Measurements from ENCODE around the gene PRSS16.
A peak's percentile ranks its signal among the peaks of the same experiment; 100 is the strongest.
"Not testable (repeated sequence)": the region's sequence is repeated elsewhere in the genome, so short reads cannot be mapped to it uniquely, and the experiment has no call there.

The PRSS16 gene

DNA sequence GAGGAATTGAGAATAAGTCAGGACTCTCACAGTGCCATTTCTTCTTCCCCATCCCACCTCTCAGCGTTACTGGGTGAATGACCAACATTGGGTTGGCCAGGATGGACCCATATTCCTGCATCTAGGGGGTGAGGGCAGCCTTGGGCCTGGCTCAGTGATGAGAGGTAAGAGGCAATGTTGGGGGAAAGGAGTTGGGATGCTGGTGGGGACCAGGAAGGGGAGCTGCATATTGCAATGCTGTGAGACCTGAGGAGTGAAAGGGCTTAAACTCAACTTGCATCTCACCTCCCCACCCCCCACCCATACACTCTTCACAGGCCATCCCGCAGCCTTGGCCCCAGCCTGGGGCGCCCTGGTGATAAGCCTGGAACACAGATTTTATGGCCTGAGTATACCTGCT, 1.3 kb downstream of the PRSS16 start:
- no peak for DNase-seq

DNA sequence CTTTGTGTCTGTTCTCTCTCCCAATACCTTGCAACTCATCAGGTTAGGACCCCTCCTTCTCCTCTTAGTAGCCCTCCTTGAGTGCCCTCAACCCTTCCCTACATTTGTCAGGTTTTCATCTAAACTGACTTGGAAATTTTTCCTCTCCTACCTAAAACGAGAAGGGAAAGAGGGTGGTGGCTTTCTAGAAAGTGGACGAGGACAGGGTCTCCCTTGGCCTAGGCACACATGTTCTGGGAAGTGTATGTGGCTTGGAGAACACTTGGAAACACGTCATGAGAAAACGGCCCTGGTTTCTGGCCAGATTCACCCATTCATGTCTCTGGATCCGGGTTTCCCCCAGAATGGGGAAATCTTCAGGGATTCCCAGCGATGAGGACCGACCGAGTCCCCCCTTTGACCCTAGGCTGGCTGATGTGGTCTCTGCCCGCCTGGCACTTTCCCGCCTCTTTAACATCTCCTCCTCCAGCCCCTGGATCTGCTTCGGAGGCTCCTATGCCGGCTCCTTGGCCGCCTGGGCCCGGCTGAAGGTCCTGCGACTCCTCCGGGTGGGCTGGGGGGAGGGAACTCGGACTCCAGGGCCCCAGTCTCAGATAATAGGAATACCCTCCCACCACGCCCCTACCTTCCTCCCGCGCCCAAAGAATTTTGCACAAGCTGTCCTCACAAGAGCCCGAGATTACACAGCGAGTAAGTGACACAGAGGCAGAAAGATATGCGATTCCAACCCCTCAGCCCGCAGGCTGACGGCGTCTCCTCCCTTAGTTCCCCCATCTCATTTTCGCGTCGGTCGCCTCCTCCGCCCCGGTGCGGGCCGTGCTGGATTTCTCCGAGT, 3.0 kb downstream of the PRSS16 start:
- DNase-seq: no peak

DNA sequence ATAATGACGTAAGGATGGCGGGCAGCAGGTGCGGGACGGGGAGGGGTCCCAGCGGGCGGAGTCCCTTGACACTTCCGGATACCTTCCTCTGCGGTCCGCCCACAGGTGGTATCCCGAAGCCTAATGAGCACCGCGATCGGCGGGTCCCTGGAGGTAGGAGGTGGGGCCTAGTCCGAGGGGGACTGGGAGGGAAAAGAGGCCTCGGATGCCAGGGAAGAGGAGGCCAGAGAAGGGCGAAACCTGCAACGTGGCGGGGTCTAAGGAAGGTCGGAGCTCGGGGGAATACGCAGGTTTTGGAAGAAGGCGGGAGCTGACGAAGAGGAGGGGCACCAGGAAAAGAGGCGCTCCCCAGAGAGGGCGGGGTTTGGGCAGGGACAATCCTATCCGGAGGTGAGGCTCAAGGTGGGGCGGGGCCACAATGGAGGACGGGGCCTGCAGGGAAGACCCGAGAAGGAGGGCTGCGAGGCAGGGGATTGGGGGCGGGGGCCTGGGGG, 3.7 kb downstream of the PRSS16 start:
- peak; percentile 81 to 86 for DNase-seq

DNA sequence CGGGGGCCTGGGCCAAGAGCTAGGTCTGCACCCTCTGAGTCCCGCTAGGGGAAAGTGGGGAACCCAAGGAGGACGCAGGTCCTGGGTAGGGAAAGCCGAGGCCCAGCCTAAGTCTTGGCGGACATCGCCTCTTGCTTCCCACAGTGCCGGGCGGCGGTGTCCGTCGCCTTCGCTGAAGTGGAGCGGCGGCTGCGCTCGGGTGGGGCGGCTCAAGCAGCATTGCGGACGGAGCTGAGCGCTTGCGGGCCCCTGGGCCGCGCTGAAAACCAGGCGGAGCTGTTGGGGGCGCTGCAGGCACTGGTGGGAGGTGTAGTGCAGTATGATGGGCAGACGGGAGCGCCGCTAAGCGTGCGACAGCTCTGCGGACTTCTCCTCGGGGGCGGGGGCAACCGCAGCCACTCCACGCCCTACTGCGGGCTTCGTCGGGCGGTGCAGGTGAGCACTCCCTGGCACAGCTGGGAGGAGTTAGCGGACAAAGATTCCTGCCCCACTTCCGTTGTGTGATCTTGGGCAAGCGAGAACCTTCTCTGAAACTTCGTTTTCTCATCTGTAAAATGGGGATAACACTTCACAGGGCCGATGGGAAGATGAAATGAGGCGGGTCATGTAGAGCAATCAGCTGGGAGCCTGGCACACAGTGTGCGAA, 4.2 kb downstream of the PRSS16 start:
- peak; percentile 70 to 76 for DNase-seq

DNA sequence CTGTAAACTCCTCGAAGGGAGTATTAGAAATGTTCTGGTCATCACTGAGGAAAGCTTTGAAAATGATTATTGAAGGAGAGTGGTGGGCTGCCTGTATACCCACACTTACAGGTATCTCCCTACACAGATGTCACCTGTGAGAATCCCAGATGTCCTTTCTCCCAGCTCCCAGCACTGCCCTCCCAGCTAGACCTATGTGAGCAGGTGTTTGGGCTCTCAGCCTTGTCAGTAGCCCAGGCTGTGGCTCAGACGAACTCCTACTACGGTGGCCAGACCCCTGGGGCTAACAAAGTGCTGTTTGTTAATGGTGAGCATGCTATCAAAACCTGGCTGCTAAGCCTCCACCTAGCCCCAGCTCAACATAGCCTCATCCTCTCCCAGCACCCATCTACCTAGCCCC, 7.1 kb downstream of the PRSS16 start:
- DNase-seq: no peak

DNA sequence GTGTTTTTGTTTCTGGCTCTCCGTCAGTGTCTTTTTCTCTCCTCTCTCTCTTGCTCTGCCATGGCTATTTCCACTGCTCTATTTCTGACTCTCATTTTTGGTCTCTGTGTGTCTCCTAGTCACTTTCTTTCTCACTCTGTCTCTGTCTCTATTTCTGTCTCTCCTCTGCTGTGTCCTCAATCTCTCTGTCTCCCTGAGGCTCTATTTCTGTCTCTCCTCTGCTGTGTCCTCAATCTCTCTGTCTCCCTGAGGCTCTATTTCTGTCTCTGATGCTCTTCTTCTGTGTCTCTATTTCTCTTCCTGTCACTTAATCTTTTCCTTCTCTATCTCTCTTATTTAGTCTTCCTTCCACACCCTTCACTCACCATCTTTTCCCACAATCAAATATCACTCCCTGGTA, 8.4 kb downstream of the PRSS16 start:
- no peak for DNase-seq

DNA sequence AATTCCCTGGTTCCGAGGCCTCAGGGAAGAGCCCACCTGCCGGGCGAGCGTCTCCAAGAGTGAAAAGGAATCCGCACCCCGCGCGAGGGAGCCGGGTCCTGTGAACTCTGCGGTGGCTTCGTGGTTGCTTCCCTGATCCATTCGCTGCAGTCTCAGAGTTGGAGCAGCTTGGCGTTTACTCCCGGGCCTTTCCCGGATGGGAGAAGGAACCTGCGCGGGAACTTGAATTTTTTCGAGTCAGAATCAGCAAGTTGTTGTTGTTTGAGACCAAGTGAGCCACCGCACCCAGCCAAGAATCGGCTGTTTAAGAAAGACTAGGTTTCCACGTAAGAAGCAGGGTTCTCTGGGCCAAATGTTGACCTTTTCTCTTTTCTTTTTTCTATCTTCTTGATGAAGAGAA, 12.9 kb downstream of the PRSS16 start:
- DNase-seq: no peak

DNA sequence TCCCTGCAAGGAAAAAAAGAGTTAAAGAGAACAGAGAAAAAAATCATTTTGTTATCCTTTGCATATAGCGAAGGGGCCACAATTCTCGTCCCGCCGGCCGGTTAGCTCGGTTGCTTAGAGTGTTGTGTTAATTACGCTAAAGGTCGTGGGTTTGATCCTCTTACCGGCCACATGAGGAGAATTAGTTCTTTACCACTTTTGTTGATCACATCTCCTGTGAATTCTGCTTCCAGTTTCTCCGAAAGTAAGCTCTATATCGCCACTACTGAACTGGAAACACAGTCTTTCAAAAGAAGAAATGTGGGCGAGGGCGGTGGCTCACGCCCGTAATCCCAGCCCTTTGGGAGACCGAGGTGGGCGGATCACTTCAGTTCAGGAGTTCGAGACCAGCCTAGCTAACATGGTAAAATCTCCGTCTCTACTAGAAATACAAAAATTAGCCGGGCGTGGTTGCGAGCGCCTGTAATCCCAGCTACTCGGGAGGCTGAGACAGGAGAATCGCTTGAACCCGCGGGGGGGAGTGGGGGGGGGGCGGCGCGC, 13.4 kb downstream of the PRSS16 start:
- DNase-seq: no peak

DNA sequence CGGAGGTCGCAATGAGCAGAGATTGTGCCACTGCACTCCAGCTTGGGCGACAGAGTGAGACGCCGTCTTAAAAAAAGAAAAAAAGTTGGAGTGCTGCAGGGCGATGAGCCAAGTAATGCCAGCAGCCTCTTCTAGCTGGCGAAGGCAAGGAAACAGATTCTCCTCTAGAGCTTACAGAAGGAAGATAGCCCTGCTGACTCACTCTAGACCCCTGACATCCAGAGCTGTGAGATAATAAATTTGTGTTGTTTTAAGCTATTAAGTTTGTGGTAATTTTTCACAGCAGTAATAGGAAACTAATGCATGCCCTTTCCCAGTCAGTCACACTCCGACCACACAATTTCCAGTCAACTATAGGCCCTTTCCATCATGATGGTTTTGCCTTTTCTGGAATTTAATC, 16.4 kb downstream of the PRSS16 start:
- DNase-seq: no peak

DNA sequence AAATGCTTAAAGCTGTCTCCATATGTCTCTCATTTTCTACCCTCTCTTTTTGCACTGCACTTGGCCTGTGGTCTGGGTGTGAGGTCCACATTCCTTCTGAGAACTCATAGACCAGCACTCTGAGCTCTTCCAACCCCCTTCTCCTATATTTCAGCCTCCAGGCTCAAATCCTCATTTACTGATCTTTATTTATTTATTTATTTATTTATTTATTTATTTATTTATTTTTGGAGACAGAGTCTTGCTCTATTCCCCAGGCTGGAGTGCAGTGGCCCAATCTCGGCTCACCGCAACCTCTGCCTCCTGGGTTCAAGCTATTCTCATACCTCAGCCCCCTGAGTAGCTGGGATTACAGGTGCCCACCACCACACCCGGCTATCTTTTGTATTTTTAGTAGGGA, 19.5 kb downstream of the PRSS16 start:
- not testable (repeated sequence) for DNase-seq

DNA sequence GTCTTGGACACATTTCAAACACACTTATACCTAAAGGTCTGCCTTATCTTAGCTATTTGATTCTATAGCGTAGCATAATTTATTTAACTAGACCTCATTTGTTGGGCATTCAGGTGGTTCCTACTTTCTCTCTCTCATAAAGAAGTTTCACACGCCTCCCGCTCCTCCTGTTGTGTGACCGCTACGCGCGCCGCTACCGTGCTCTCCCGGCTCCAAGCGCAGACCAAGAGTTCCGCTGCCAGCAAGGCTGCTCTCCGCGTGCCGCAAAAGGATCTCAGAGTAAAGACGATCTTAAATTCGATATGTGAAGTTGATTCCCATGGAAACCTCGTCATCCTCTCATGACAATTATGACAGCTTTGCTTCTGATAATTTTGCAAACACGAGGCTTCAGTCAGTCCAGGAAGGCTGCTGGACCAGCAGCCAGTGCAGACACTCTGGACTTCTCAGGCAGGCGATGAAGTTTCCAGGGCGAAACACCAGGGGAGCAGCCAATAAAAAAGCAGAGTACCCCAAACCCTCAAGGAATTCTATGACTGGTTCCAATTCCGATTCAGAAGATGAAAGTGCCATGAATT, 20.4 kb downstream of the PRSS16 start:
- DNase-seq: no peak

DNA sequence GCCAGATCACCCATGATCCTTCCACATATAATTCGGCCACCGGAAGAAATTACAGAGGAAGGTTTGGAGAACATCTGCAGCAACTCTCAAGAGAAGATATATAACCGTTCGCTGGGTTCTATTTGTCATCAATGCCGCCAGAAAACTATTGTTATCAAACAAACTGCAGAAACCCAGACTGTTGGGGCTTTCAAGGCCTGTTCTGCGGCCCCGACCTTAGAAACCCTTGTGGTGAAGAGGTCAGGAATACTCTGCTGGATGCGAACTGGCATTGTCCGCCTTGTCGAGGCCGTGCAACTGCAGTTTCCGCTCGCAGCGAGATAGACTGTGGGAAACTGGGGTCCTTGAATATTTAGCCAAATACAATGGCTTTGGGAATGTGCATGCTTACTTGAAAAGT, 21.3 kb downstream of the PRSS16 start:
- no peak for DNase-seq

DNA sequence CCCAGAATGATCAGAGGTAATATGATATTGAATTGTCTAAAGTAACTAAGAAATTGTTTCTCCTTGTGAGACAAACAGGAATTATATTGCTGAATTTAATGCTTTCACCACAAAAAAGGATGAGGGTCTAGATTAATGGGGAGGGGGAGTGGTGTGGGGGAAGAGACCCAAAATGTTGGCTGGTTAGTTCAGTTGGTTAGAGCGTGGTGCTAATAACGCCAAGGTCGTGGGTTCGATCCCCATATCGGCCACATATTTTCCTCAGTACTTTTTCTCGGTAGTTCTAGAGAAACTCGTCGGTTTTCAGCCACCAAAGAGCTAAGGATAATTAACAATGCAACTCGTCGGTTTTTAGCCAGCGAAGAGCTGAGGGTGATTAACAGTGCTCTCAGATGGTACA, 26.3 kb downstream of the PRSS16 start:
- DNase-seq: no peak

DNA sequence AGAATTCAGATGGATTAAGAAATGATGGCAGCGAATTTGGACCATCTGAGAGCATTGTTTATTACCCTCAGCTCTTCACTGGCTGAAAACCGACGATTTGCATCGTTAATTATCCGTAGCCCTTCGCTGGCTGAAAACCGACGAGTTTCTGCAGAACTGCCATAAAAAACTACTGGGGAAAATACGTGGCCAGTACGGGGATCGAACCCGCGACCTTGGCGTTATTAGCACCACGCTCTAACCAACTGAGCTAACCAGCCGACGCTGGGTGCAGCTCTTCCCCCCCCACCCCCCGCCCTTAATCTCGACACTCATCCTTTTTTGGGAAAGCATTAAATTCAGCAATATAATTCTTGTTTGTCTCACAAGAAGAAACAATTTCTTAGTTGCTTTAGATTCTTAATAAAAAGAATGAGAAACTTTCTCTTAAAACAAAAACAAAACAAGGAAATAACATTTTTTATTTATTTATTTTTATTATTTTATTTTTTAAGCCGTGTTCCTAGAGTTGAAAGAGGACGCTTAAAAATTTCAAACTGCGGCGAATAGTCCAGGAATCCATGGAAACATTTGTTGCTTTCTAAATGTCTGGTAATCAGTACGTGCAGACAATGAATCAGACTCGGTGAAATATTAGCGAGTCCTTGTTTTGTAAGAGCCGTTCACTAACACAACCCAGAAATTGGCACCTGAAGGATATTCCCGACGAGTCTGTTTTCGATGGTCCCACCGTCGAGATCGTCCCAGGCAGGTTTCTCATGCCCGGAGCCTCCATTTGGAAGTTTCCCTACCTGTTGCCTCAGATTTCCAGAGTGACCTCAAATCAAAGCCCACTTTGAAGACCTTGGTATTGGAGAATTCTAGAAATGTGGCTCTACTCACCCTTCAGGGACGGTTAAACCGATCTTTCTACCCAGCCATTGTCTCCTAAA, 27.8 kb downstream of the PRSS16 start:
- peak; percentile 31 to 49 for DNase-seq

DNA sequence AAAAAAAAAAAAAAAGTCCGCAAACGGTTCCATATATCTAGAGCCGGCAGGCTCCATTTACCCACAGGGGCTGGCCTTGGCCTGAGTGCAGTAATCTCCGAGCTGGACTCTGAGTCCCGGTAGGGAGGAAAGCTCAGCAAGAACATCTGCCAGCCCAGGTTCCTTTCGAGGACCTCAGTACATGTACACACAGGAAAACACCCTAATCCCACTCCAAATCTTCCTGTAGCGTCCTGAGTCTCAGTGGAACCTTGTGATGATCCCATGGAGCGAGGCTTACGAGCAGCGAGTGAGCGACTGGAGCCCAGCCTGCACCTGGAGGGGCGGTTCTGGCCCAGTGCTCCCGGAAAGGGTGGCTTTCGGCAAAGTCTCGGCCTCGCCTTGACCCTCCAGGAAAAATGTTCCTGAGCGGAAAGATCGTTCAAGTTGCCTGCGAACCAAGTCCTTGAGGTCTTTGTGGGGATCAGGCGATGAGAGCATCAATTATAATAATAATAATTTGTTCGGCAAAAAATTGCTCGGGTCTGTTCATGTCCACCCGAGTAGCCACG, 32.1 kb downstream of the PRSS16 start:
- DNase-seq: no peak

DNA sequence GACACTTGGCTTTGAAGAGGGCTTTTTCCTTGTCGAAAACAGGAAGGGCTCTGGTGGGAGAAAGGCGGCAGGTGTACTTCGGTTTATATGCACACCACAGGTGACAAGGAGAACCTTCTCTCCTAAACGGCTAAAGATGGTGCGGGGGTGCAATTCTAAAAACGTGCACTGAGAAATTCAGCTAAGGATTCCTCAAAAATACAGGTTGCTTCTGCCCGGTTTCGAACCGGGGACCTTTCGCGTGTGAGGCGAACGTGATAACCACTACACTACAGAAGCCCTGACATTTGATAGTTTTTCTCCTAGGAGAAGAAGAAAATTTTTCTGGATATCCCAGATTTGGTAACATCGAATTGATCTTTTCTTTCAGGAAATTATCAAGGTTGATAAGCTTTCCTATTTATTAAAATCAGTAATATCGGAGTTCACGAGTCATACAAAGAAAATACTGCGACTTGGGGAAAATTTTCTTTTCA, 32.6 kb downstream of the PRSS16 start:
- DNase-seq: peak; percentile 33 to 50

DNA sequence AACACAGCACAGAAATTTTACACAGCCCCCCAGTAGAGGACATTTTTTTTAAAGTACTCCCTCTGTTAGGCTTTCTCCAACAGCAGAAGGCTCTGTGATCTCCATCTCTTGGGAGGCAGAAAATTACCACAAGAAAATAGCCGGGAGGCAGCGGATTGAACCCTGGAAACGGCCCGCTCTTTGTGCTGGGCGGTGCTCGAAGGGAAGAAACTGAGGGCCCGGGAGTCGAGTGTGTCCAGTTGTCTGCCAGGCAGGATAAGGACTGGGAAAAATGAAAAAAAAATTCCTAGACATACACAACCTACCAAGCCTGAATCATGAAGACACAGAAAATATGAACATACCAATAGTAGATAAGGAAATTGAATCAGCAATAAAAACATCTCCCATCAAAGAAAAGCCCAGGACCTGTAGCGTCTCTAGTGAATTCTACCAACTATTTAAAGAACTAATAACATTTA, 33.1 kb downstream of the PRSS16 start:
- no peak for DNase-seq

DNA sequence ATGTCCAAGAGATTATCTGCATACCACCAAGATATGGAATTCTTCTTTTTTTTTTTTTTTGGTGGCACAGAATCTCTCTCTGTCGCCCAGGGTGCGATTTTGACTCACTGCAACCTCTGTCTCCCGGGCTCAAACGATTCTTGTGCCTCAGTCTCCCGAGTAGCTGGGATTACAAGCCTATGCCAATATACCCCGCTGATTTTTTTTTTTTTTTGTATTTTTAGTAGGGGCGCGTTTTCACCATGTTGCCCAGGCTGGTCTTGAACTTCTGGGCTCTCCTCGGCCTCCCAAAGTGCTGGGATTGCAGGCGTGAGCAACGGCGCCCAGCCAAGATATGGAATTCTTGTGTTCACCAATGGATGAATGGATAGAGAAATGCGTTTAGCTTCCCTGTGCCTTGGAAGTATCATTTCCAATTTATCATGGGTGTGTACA, 33.6 kb downstream of the PRSS16 start:
- no peak for DNase-seq

DNA sequence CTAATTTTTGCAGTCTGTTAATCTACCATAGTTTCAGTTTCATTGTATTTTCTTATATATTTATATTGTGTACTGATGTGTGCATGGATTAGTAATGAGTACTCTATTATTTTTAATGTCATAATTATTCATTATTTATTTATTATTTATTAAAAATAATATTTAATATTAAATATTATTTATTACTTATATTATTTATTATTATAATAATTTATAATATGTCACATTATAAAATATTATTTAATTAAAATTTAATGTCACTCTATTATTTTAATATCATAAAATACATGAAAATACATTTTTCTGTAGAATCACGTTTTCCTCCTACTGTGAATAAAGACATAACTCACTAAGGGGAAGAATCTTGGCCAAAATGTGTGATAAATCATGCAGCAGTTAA, 34.1 kb downstream of the PRSS16 start:
- DNase-seq: no peak

DNA sequence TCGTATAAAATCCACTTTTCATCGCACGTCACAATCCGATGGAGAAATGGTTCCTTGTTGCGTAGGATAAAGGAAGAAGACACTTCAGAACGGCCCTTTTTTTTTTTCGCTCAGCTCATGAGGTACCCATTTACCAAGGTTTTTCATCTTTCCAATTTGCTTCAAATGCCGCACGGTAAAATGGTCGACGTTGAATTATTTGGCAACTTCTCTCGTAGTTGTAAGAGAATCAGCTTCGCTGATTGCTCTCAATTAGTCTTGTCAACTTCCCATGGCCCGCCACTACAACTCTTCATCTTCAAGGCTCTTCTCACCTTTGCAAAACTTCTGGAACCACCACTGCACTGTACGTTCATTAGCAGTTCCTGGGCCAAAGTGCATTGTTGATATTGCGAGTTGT, 35.8 kb downstream of the PRSS16 start:
- DNase-seq: no peak

DNA sequence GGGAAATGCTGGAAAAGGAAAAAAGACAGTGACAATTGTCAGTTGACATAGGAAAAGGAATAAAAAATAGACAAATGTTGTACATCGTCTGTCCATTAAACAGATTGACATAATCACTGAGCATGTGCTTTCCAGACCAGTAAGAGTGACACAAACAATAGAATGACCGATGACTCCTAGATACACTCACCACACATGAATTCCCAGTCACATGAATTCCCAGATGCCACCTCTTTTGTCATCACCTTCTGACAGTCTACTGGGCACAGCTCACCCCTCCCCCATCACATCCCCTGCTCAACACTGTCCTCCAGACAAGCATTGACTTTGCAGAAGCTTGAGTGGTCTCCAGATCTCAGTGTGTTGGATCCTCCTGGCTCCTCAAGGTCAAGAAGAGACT, 38.6 kb downstream of the PRSS16 start:
- no peak for DNase-seq

DNA sequence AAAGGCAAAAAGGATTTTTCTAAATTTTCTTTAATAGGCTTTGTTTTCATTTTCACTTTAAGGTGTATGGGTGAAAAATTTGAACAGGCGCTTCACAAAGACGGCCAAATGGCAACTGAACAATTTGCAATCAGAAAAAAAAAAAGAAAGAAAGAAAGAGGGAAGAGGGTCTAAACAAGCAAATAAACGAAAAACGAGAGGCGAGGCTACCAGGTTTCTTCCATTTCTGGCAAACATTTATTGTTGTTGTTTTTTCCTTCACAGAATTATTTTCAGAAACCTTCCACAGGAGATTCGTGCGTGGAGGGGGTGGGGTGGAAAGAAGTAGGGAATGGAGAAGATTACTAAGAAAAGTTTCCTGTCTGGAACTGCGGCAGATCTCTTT, 40.2 kb downstream of the PRSS16 start:
- no peak for DNase-seq

All from activated CD4-positive, alpha-beta T cell treated with anti-CD3 and anti-CD28 coated beads, Interleukin-2, amount 50 U/mL, for 48 hours (primary cell).